ENCODE results near the gene TMC1. TPM values are rescaled to one million over a fixed set of nuclear protein-coding genes. Genes with fewer than 3 reads are reported as not detected.
A peak's percentile ranks its signal among the peaks of the same experiment; 100 is the strongest.
"Not testable (repeated sequence)": the region's sequence is repeated elsewhere in the genome, so short reads cannot be mapped to it uniquely, and the experiment has no call there.

TMC1 gene
- total RNA-seq, 1 donor from 2014 or later, result not detected

DNA sequence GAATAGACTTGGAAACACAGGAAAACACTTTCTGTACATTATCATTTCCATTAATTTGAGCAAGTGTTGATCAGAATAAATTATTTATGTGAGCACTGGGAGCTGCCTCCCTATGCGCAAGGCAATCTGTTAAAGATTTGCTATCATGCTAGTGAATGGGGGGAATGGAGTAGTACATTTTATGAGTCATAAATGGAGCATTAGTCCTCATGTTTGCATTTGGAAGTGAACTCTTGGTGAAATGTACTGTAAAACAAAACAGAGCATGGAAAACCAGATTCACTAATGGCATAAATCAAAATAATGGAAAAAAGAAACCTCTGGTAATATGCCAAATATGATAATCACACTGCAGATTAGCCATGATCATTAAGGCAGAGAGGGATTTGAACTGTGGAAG, 40.5 kb upstream of the TMC1 start:
- no peaks in the 10 kb centered on the region for H3K79me2 ChIP-seq (ENCODE audit: low read depth)
- Mint-ChIP-seq H3K27ac (no peak overlapping the region), H3K9me3 (peaks cover 4% of the 10 kb centered on the region), H3K27me3 (ENCODE audit: insufficient read depth, low read depth) (peaks cover 8% of the 10 kb centered on the region), H3K36me3 (no peaks in the 10 kb centered on the region), H3K4me1 (peaks cover 19% of the 10 kb centered on the region), H3K4me3 (no peak overlapping the region)
- H3K36me3 ChIP-seq, result no peaks in the 10 kb centered on the region
- H3K27ac ChIP-seq, result no peak overlapping the region
- H3F3A ChIP-seq (ENCODE audit: low read depth), result no peaks in the 10 kb centered on the region
- no peak overlapping the region for H3K4me2 ChIP-seq
- no peak for TF ChIP-seq EZH2phosphoT487 (IDR thresholded peaks at IDR 0.05)
- no peaks in the 10 kb centered on the region for H3K9me3 ChIP-seq (ENCODE audit: low read depth)
- no peaks in the 10 kb centered on the region for H3K27me3 ChIP-seq
- no peak overlapping the region for H2AFZ ChIP-seq (replicated peaks)
- H4K20me1 ChIP-seq (ENCODE audit: low read depth), result no peaks in the 10 kb centered on the region
- no peak overlapping the region for H3K9ac ChIP-seq
- peaks cover 6% of the 10 kb centered on the region for H3K4me1 ChIP-seq
- no peak for DNase-seq (ENCODE audit: low spot score)
- H3K4me3 ChIP-seq, result no peak overlapping the region

DNA sequence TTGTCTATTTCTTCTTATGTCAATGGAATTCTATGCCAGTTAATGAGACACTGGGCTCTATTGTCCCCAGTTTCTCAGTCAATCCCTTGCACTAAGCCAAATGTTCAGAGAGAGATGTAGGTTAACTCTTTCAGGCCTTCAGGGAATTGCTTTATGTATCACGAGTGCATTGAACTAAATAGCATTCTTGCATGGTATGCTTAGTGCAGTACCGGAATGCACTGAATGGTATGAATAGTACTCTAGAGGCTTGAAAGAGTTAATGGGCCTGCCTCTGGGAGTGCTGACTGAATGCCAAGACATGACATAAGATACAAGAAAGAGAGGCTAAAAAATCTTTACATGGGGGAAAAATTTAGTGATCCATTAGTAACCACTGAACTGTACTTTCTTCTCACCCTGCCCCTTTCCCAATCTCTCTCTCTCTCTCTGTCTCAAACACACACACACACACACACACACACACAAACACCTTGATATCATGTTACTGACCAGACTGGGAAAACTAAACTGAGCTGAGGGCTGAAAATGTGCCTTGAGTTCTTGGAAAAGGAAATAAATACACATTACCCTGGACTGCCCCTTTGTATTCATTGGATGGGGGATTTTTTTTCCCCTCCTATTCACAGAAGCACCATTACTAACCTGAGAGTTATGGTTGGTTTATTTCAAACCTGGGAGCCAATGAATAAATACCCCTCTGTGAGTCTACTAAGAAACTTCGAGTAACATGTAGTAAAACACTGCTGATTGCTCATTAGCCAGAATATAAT, 35.4 kb upstream of the TMC1 start:
- H4K20me1 ChIP-seq (ENCODE audit: low read depth), result no peaks in the 10 kb centered on the region
- H3K27me3 ChIP-seq, result no peaks in the 10 kb centered on the region
- Mint-ChIP-seq H3K4me1 (peaks cover 10% of the 10 kb centered on the region), H3K36me3 (no peaks in the 10 kb centered on the region), H3K9me3 (peaks cover 2% of the 10 kb centered on the region), H3K27ac (no peak overlapping the region), H3K27me3 (ENCODE audit: insufficient read depth, low read depth) (peaks cover 4% of the 10 kb centered on the region), H3K4me3 (no peak overlapping the region)
- no peaks in the 10 kb centered on the region for H3K79me2 ChIP-seq (ENCODE audit: low read depth)
- H3K9ac ChIP-seq, result no peak overlapping the region
- no peak overlapping the region for H3K4me3 ChIP-seq
- no peaks in the 10 kb centered on the region for H3K9me3 ChIP-seq (ENCODE audit: low read depth)
- H3K27ac ChIP-seq, result no peak overlapping the region
- H3K4me1 ChIP-seq, result peaks cover 6% of the 10 kb centered on the region
- H3K36me3 ChIP-seq, result no peaks in the 10 kb centered on the region
- DNase-seq (ENCODE audit: low spot score), result peak; percentile 20
- TF ChIP-seq EZH2 (IDR thresholded peaks at IDR 0.05) (no peak), CTCF (IDR thresholded peaks at IDR 0.05) (no peak), EZH2phosphoT487 (IDR thresholded peaks at IDR 0.05) (no peak)
- H3K4me2 ChIP-seq, result peak overlapping the region; percentile 27
- H2AFZ ChIP-seq (replicated peaks), result peak overlapping the region; percentile 63
- no peaks in the 10 kb centered on the region for H3F3A ChIP-seq (ENCODE audit: low read depth)

DNA sequence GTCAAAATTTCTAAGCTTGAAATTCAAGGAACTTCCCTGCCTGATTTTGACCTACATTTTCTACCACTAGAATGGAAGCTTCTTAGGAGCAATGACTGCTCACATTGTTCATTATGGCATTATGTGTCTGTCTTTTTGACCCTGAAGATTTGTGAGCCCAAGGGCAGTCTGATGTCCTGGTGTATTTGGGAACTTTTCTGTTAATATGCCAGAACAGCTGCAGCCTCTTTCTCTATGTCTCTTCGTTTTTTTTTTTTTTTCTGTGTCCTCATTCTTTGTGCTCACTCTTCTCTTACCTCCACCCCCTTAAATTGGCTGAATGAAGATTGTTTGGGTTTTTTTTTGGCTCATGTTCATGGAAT, 34.8 kb upstream of the TMC1 start:
- Mint-ChIP-seq H3K27ac (no peak overlapping the region), H3K4me3 (no peak overlapping the region), H3K36me3 (no peaks in the 10 kb centered on the region), H3K27me3 (ENCODE audit: insufficient read depth, low read depth) (peaks cover 4% of the 10 kb centered on the region), H3K9me3 (peaks cover 2% of the 10 kb centered on the region), H3K4me1 (peaks cover 10% of the 10 kb centered on the region)
- Histone ChIP-seq H3K9ac (no peak overlapping the region), H3K4me1 (peaks cover 6% of the 10 kb centered on the region), H3K4me2 (no peak overlapping the region), H3K27ac (no peak overlapping the region), H3F3A (ENCODE audit: low read depth) (no peaks in the 10 kb centered on the region), H4K20me1 (ENCODE audit: low read depth) (no peaks in the 10 kb centered on the region), H3K36me3 (no peaks in the 10 kb centered on the region), H2AFZ (replicated peaks) (no peak overlapping the region), H3K9me3 (ENCODE audit: low read depth) (no peaks in the 10 kb centered on the region), H3K27me3 (no peaks in the 10 kb centered on the region), H3K4me3 (no peak overlapping the region), H3K79me2 (ENCODE audit: low read depth) (no peaks in the 10 kb centered on the region)
- TF ChIP-seq CTCF (IDR thresholded peaks at IDR 0.05), result no peak
- no peak for TF ChIP-seq EZH2 (IDR thresholded peaks at IDR 0.05)
- no peak for TF ChIP-seq EZH2phosphoT487 (IDR thresholded peaks at IDR 0.05)
- no peak for DNase-seq (ENCODE audit: low spot score)

- H3K9ac ChIP-seq; H3K79me2 ChIP-seq (ENCODE audit: low read depth); H4K20me1 ChIP-seq (ENCODE audit: low read depth); H3K27me3 Mint-ChIP-seq (ENCODE audit: insufficient read depth, low read depth); H3K4me1 ChIP-seq; H3K27me3 ChIP-seq; H2AFZ ChIP-seq (replicated peaks); H3K27ac ChIP-seq; H3K36me3 ChIP-seq; H3K9me3 ChIP-seq (ENCODE audit: low read depth); H3K4me2 ChIP-seq; DNase-seq (ENCODE audit: low spot score); H3F3A ChIP-seq (ENCODE audit: low read depth); H3K27ac Mint-ChIP-seq; H3K9me3 Mint-ChIP-seq; H3K36me3 Mint-ChIP-seq; H3K4me3 ChIP-seq; H3K4me3 Mint-ChIP-seq: not testable (repeated sequence)
- peaks cover 13% of the 10 kb centered on the region for H3K4me1 Mint-ChIP-seq
Observed at GRCh38 chr9:72487665-72488064, 33.7 kb upstream of the TMC1 start.

Data from neural progenitor cell (in vitro differentiated cells).